ENCODE data around the gene ATXN10.

ATXN10 gene

GRCh38 chr22:45738206-45738605 is 66.6 kb downstream of the ATXN10 start:
- TF ChIP-seq POLR2AphosphoS5 (IDR thresholded peaks at IDR 0.05; ENCODE audit: low read depth, low read length) (no peak), SIN3A (IDR thresholded peaks at IDR 0.05; ENCODE audit: borderline replicate concordance, insufficient read depth, low read length) (no peak), REST (IDR thresholded peaks at IDR 0.05; ENCODE audit: insufficient read depth in 1 of 2, low read depth in 2 of 2, low read length in 2 of 2) (no peak), FOXP2 (optimal IDR thresholded peaks at IDR 0.05; ENCODE audit: borderline replicate concordance, extremely low read depth, extremely low read length, insufficient read depth) (no peak), TAF1 (IDR thresholded peaks at IDR 0.05; ENCODE audit: borderline replicate concordance, insufficient read depth, low read length) (no peak)

- TF ChIP-seq TAF1 (IDR thresholded peaks at IDR 0.05; ENCODE audit: borderline replicate concordance, insufficient read depth, low read length) (no peak), POLR2AphosphoS5 (IDR thresholded peaks at IDR 0.05; ENCODE audit: low read depth, low read length) (no peak), FOXP2 (optimal IDR thresholded peaks at IDR 0.05; ENCODE audit: borderline replicate concordance, extremely low read depth, extremely low read length, insufficient read depth) (no peak), REST (IDR thresholded peaks at IDR 0.05; ENCODE audit: insufficient read depth in 1 of 2, low read depth in 2 of 2, low read length in 2 of 2) (no peak), SIN3A (IDR thresholded peaks at IDR 0.05; ENCODE audit: borderline replicate concordance, insufficient read depth, low read length) (no peak)
Measured at GRCh38 chr22:45740236-45740635, 68.6 kb downstream of the ATXN10 start.

GRCh38 chr22:45742866-45743450 is 71.3 kb downstream of the ATXN10 start:
- TF ChIP-seq POLR2AphosphoS5 (IDR thresholded peaks at IDR 0.05; ENCODE audit: low read depth, low read length), result no peak
- TF ChIP-seq TAF1 (IDR thresholded peaks at IDR 0.05; ENCODE audit: borderline replicate concordance, insufficient read depth, low read length), result no peak
- no peak for TF ChIP-seq SIN3A (IDR thresholded peaks at IDR 0.05; ENCODE audit: borderline replicate concordance, insufficient read depth, low read length)
- TF ChIP-seq FOXP2 (optimal IDR thresholded peaks at IDR 0.05; ENCODE audit: borderline replicate concordance, extremely low read depth, extremely low read length, insufficient read depth), result peak; percentile 50
- no peak for TF ChIP-seq REST (IDR thresholded peaks at IDR 0.05; ENCODE audit: insufficient read depth in 1 of 2, low read depth in 2 of 2, low read length in 2 of 2)

- TF ChIP-seq SIN3A (IDR thresholded peaks at IDR 0.05; ENCODE audit: borderline replicate concordance, insufficient read depth, low read length), result no peak
- no peak for TF ChIP-seq POLR2AphosphoS5 (IDR thresholded peaks at IDR 0.05; ENCODE audit: low read depth, low read length)
- TF ChIP-seq TAF1 (IDR thresholded peaks at IDR 0.05; ENCODE audit: borderline replicate concordance, insufficient read depth, low read length), result no peak
- no peak for TF ChIP-seq FOXP2 (optimal IDR thresholded peaks at IDR 0.05; ENCODE audit: borderline replicate concordance, extremely low read depth, extremely low read length, insufficient read depth)
- TF ChIP-seq REST (IDR thresholded peaks at IDR 0.05; ENCODE audit: insufficient read depth in 1 of 2, low read depth in 2 of 2, low read length in 2 of 2), result no peak
Measured at GRCh38 chr22:45743687-45744086, 72.1 kb downstream of the ATXN10 start.

Measured in PFSK-1 (cell line).